ENCODE measurements around the gene CCR5.

CCR5 gene

GRCh38 chr3:46349484-46350261 is 21.1 kb upstream of the CCR5 start:
- no peak for TF ChIP-seq ZBTB8A (tag by site-specific recombination; IDR thresholded peaks at IDR 0.05)
- TF ChIP-seq ZNF488 (tag by site-specific recombination; IDR thresholded peaks at IDR 0.05), result no peak
- TF ChIP-seq ZFHX2 (tag by site-specific recombination; conservative IDR thresholded peaks at IDR 0.05), result no peak
- TF ChIP-seq ZNF701 (tag by site-specific recombination; IDR thresholded peaks at IDR 0.05), result no peak
- TF ChIP-seq ZNF155 (tag by site-specific recombination; IDR thresholded peaks at IDR 0.05), result no peak
- TF ChIP-seq RBAK (tag by site-specific recombination; IDR thresholded peaks at IDR 0.05), result no peak
- no peak for TF ChIP-seq ZNF148 (tag by site-specific recombination; IDR thresholded peaks at IDR 0.05; ENCODE audit: borderline replicate concordance)
- no peak for TF ChIP-seq ZNF274 (IDR thresholded peaks at IDR 0.05; ENCODE audit: low read length)
- no peak for TF ChIP-seq ZNF274 (tag by site-specific recombination; IDR thresholded peaks at IDR 0.05; ENCODE audit: borderline replicate concordance)
- no peak for TF ChIP-seq ZNF571 (tag by site-specific recombination; IDR thresholded peaks at IDR 0.05)
- TF ChIP-seq ZNF416 (tag by site-specific recombination; IDR thresholded peaks at IDR 0.05), result no peak
- TF ChIP-seq ZNF791 (tag by site-specific recombination; IDR thresholded peaks at IDR 0.05), result no peak
- no peak for TF ChIP-seq ZBTB48 (tag by site-specific recombination; IDR thresholded peaks at IDR 0.05)
- no peak for TF ChIP-seq ZNF239 (tag by site-specific recombination; IDR thresholded peaks at IDR 0.05)
- no peak for TF ChIP-seq ZIC2 (tag by site-specific recombination; IDR thresholded peaks at IDR 0.05)
- no peak for TF ChIP-seq TCF7L2 (IDR thresholded peaks at IDR 0.05; ENCODE audit: borderline replicate concordance, low read depth, low read length)
- no peak for TF ChIP-seq ZNF354C (tag by site-specific recombination; IDR thresholded peaks at IDR 0.05; ENCODE audit: borderline replicate concordance, low read depth)
- TF ChIP-seq ZNF280C (tag by site-specific recombination; IDR thresholded peaks at IDR 0.05), result no peak
- TF ChIP-seq ZNF133 (tag by site-specific recombination; IDR thresholded peaks at IDR 0.05), result no peak
- no peak for TF ChIP-seq ZNF426 (tag by site-specific recombination; IDR thresholded peaks at IDR 0.05)
- H3K4me3 ChIP-seq (ENCODE audit: low read depth, low read length), result no peak overlapping the region
- no peaks in the 10 kb centered on the region for H3K9me3 ChIP-seq (ENCODE audit: control insufficient read depth, insufficient read depth, low read depth, low read length)
- no peaks in the 10 kb centered on the region for H3K36me3 ChIP-seq (ENCODE audit: control insufficient read depth in 2 of 2, insufficient read depth in 1 of 2, low read length in 2 of 2)
- no peak overlapping the region for H3K27ac ChIP-seq (ENCODE audit: extremely low read depth, low read depth, low read length)
- H3K4me1 ChIP-seq (ENCODE audit: control insufficient read depth, insufficient read depth, low read length), result no peaks in the 10 kb centered on the region
- ChIA-PET CTCF (interaction anchor here (0.6 to 0.7 kb wide), 2 partner anchors 28 to 411 kb away, joined by 3 read pairs; no protein-coding TSS in a partner anchor), POLR2A (no interaction called here)

GRCh38 chr3:46350262-46350565 is 20.5 kb upstream of the CCR5 start:
- H3K4me3 ChIP-seq (ENCODE audit: low read depth, low read length), result no peak overlapping the region
- TF ChIP-seq ZNF341 (tag by site-specific recombination; IDR thresholded peaks at IDR 0.05; ENCODE audit: low read depth) (no peak), ZNF133 (tag by site-specific recombination; IDR thresholded peaks at IDR 0.05) (no peak), BCL11B (tag by site-specific recombination; IDR thresholded peaks at IDR 0.05; ENCODE audit: low read depth) (no peak), ZBTB7A (tag by site-specific recombination; IDR thresholded peaks at IDR 0.05; ENCODE audit: low read depth) (no peak), HOXC10 (CRISPR knock-in tag; IDR thresholded peaks at IDR 0.05) (no peak), ZNF394 (tag by site-specific recombination; IDR thresholded peaks at IDR 0.05; ENCODE audit: borderline replicate concordance) (no peak), ZBTB20 (tag by site-specific recombination; IDR thresholded peaks at IDR 0.05) (no peak), ZNF426 (tag by site-specific recombination; IDR thresholded peaks at IDR 0.05) (no peak), ZBTB21 (tag by site-specific recombination; IDR thresholded peaks at IDR 0.05) (no peak), ZNF157 (tag by site-specific recombination; IDR thresholded peaks at IDR 0.05) (no peak), ZNF2 (tag by site-specific recombination; IDR thresholded peaks at IDR 0.05) (no peak), ZSCAN4 (tag by site-specific recombination; IDR thresholded peaks at IDR 0.05) (no peak), ZNF423 (tag by site-specific recombination; IDR thresholded peaks at IDR 0.05) (no peak)
- CTCF ChIA-PET, result interaction anchor here (0.6 to 0.7 kb wide), 2 partner anchors 27 to 412 kb away, joined by 3 read pairs; no protein-coding TSS in a partner anchor
- POLR2A ChIA-PET, result no interaction called here
- no peaks in the 10 kb centered on the region for H3K36me3 ChIP-seq (ENCODE audit: control insufficient read depth in 2 of 2, insufficient read depth in 1 of 2, low read length in 2 of 2)
- H3K27ac ChIP-seq (ENCODE audit: extremely low read depth, low read depth, low read length), result no peak overlapping the region
- H3K4me1 ChIP-seq (ENCODE audit: control insufficient read depth, insufficient read depth, low read length), result no peaks in the 10 kb centered on the region
- H3K9me3 ChIP-seq (ENCODE audit: control insufficient read depth, insufficient read depth, low read depth, low read length), result no peaks in the 10 kb centered on the region
